GM21381 (cell line): ENCODE results near the gene TBL1X.
"Not testable (repeated sequence)": the region's sequence is repeated elsewhere in the genome, so short reads cannot be mapped to it uniquely, and the experiment has no call there.

Experiments
- ATAC-seq: cut with Tn5 transposase; IDR thresholded peaks from one replicate; pipeline ENCODE4 v1.9.1; 2021; ENCODE audit warnings: mild to moderate bottlenecking, moderate library complexity; ENCODE audit not compliant: unreplicated experiment

Gene TBL1X

GRCh38 chrX:9745417-9746115 is 280.7 kb downstream of the TBL1X start:
- no peak for ATAC-seq

DNA sequence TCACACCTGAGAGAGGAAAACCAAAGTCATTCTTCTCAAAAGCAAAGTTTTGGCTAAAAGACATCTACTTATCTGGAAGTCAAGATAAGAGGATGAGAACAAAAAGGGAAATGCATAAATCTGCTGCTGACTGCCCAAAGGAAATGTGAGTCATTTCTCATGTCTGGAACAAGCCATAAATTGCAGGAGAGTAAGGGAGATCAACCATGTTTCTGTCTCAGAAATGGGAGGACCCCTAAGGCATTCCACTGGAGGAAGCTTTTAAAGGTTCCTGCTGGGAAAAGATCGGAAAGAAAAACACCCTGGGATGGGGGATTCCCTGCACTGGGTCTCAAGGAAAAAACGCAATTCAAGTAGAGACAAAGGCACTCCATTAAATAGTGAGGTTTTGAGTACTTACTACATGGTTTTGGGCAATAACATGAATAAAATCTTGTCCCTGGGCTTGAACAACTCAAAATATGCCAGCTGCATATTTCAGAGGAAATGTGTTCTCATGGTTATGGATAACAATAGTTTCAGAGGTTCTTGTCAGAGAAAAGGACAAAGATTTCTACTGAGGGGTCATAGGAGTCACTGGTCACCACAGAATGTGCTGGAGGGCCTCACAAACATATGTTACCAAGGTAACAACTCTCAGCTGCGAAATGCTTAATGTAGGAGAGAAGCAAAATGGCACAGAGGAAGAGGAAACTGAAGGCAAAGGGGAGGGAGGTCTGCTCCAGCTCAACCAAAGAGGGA is 281.5 kb downstream of the TBL1X start:
- no peak for ATAC-seq

GRCh38 chrX:9747644-9748043 is 282.8 kb downstream of the TBL1X start:
- no peak for ATAC-seq

- no peak for ATAC-seq
These were observed 284.4 kb downstream of the TBL1X start for GRCh38 chrX:9749146-9749692.

GRCh38 chrX:9757366-9757765 is 292.5 kb downstream of the TBL1X start:
- no peak for ATAC-seq

DNA sequence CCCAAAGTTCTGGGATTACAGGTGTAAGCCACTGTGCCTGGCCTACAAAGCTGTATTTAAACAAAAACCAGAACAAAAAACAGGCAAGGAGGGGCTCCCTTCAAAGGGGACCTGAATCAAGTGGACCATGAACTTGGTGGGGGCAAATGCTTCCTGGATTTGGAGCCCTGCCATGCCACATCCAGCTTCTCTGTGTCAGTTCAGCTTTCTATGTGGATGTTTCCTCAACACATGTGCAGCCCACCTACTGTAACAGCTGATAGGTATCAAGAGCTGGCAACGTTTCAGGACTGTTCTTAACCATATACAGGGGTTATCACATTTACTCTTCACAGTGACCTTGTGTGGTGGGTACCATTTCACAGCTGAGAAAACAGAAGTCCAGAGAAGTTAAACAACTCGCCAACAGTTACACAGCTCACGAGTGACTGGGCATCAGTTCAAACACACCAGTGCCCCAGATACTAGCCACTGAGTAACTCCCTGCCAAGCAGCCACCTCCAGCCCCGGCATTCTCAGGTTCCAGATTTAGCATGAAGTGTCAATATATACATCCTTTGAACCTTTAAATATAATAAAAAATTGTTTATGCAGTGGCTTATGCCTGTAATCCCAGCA is 293.3 kb downstream of the TBL1X start:
- no peak for ATAC-seq

GRCh38 chrX:9759337-9759736 is 294.5 kb downstream of the TBL1X start:
- ATAC-seq: no peak

- no peak for ATAC-seq
These were observed 300.3 kb downstream of the TBL1X start for GRCh38 chrX:9765072-9765736.

GRCh38 chrX:9765737-9766097 is 300.9 kb downstream of the TBL1X start, which contains the start of gene GPR143:
GPR143 (minus strand) TSS chrX:9765847; CDS start chrX:9765817, 30 bp downstream.
- ATAC-seq: no peak

GRCh38 chrX:9767375-9767774 is 302.5 kb downstream of the TBL1X start:
- ATAC-seq: no peak

DNA sequence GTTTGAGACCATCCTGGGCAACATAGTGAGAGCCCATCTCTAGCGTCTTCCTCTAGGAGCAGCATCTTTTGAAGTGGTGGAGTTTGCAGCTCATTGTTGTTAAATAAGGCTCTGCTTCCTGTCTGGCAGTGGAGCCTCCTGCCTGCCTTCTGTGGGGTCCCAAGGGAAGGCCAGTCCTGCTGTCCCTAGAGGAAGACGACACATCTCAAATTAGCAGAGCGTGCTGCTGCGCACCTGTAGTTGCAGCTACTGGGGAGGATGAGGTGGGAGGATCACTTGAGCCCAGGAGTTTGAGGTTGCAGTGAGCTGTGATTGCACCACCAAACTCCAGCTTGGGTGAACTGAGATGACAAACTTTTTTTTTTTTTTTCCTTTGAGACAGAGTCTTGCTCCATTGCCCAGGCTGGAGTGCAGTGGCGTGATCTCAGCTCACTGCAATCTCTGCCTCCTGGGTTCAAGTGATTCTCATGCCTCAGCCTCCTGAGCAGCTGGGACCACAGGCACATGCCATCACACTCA is 303.5 kb downstream of the TBL1X start:
- not testable (repeated sequence) for ATAC-seq

GRCh38 chrX:9770319-9770718 is 305.5 kb downstream of the TBL1X start:
- no peak for ATAC-seq

DNA sequence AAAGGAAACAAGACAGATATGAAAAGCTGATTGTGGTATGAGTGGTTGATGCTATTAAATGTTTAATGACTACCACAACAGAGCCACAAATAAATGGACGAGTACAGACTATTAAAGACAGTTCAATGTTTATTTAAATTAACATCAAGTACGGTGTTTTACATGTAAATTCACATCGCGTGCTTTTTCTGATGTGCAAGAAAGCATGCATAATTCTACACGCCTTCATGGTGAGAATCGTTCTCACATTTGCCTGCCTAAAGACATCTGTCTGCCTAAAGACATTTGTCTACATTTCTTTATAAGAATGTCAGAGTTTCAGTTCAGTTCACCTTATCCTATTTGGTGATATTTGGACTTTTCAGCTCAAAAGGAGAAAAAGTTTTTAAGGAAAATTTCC is 308.1 kb downstream of the TBL1X start:
- no peak for ATAC-seq

- no peak for ATAC-seq
These were observed 311.1 kb downstream of the TBL1X start for GRCh38 chrX:9775930-9776329.

- no peak for ATAC-seq
These were observed 317.1 kb downstream of the TBL1X start for GRCh38 chrX:9781941-9782340.

DNA sequence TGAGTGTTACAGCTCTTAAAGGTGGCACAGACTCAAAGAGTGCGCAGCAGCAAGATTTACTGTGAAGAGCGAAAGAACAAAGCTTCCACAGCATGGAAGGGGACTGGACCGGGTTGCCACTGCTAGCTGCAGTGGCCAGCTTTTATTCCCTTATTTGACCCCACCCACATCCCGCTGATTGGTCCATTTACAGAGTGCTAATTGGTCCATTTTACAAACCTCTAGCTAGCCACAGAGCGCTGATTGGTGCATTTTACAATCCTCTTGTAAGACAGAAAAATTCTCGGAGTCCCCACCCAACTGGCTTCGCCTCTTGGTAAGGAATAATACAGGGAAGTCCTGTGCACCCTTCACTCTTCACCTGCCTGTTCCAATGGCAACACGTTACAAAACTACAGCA is 319.5 kb downstream of the TBL1X start:
- ATAC-seq: no peak

- ATAC-seq: no peak
These were observed 320.5 kb downstream of the TBL1X start for GRCh38 chrX:9785254-9785943.

GRCh38 chrX:9785944-9786797 is 321.3 kb downstream of the TBL1X start, which contains the start of gene SHROOM2:
SHROOM2 (plus strand) TSS chrX:9786429; CDS start chrX:9786546, 117 bp downstream.
- ATAC-seq: no peak
